GM15510 (cell line): ENCODE data around the gene VAC14.

Source experiments
- POLR2A ChIP-seq: IDR thresholded peaks from 3 replicates; pipeline ENCODE4 v1.6.1; 2011; ENCODE audit warnings: borderline replicate concordance; ENCODE audit not compliant: insufficient read length; ENCODE audit errors: extremely low read depth

The VAC14 gene

DNA sequence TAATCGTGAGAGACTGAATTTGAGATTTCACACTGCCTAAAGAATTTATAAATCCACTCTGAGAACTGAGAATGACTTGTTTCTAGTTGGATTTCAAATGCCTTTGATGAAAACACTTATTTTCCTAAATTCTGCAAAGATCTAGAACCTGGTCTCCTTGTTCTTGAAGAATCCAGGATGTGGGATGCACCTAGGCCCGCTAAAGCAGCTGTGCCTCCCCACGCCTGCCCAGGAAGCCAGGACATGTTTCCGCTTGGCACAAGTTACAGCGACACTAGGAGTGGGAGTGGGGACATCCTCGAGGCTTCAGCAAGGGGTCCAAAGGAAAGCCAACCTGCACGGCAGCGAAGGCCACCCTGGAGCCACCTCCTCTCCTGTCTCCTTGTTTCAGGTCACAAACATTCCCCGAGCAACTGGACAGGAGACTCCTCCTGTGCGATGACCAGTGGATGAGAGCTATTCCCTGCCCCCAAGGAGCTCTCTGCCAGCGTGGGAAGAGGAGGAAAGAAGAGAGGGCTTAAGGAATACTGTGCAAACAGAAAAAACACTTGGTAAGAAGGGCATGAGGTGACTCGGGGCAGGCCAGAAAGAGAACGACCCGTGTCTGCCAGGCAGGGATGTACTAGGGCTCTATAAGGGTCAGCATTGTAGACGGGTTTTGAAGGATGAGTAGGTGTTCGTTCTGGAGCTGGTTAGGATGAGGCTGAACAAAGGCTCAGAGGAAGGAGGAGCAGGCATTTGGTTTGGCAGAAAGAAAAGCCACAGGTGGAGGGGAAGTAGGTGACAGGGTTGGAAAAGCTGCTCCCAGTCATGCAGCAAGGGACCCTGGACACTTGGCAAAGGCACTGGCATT lies 11.1 kb downstream of the VAC14 start:
- no peak for TF ChIP-seq POLR2A

DNA sequence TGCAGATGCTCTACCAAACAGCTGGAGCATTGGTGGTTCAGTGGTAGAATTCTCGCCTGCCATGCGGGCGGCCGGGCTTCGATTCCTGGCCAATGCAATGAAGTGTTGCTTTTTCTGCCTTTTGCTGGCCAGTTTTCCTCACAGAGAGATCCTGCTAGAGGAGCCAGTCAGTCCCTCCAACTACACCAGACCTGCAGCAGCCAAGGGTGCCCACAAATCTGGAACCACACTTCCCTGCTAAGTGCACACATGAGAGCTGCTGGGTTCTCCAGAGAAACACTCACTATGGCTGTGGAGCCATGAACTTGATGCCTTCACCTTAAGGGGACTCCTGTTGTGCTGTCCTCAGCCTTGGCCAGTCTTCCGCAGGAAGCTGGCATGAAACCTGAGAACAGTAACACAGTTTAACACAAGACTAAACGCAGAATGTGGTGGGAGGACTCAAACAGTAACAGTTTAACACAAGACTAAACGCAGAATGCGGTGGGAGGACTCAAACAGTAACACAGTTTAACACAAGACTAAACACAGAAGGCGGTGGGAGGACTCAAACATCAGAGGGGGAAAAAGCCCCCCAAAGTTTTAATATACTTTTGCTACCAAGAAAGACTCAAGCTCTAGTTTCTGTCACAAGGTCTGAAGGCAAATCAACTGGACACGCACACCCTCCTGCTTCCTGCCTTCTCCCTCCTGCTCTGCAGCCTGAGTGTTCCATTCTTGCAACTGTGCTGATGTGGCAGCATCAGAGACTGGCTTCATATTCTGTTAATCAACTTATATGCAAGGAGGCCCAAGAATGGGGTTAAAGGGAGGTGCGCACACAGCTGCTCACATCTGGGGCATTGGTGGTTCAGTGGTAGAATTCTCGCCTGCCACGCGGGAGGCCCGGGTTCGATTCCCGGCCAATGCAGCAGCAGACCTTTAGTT lies 12.0 kb downstream of the VAC14 start:
- no peak for TF ChIP-seq POLR2A

DNA sequence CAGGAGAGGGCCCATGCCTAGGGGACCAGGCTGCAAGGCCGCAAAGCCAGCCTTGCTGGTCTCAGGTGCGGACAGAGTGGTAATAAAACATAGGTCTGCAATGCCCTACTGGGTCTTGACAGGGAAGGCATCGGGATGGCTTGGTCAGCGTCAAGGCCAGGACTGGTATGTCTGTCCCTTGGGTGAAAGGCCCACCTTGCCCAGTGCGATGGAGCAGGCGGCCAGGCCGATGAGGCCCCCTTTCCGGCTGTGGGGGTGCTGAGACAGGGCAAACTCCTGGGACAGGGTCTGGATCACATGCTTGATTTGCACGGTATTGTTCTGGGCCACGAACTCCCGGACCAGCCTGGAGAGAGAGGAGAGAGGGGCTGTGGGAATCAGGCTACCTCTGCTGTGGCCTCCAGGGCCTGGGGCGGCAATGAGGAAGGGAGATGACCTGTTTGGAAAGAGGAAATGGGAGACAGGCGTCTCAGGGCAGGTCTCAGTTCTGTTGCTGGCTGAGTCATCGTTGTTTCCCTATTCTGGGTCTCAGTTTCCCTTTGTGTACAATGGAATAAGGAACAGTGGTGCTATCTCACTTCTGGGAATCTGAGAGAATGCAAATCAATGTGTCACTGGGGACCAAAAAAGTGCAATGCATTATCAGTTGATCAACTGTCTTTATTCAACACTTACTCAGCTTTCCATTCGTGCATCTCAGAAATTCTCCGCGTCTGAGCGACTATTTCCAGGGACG lies 14.8 kb downstream of the VAC14 start:
- no peak for TF ChIP-seq POLR2A

DNA sequence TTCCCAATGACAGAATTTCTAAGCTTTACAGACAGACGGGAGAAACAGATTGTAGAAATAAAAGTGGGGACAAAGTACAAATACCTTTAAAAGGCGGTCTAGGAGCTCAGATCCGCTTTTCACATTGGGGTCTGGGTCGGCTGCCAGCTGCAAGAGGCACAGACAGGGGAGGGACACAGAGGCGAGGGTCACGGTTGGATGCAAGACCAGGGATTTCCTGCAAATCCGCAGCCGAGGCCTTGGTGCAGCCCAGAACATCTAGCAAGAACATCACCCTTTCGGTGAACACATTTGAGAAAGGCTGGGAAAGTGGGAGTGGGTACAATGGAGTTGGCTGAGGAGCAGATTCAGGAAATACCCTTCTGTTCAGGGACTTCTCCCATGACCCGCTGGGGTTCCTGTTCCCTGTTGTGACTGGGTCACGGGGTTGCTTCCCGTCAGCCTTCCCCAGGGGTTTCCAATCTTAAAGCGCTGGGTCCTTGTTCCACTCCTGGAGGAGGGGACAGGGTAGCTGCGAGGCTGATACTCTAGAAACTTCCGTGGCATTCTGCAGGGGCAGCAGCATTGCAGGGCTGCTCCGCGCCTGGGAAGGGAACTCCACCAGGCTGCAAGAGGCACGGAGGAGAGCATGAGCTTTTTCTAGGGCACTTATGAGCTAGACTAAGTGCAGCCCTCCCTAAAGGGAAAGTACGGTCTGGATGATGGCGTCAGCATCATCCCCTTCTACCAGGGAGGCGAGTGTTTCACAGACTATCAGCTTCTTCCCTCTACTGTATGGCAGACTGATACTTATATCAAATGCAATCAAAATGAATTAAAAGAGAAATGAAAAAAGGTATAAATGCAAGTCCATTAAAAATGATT lies 16.0 kb downstream of the VAC14 start:
- TF ChIP-seq POLR2A, result no peak

DNA sequence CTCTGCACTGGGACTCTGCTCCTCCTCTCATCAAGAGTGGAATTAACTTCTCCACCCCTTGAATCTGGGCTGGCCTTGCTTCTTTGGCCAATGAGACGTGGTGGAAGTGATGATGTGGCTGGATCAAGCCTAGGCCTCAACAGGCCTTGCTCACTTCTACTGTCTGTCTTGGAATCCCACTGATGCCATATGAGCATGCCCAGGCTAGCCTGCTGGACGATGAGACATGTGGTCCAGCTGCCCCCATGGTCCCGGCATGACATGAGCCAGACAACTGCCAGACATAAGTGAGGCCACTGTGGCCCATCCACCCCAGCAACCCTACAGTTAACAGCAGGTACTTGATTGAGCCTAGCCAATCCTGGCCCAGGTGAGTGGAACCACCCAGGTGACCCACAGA lies 18.7 kb downstream of the VAC14 start:
- no peak for TF ChIP-seq POLR2A

DNA sequence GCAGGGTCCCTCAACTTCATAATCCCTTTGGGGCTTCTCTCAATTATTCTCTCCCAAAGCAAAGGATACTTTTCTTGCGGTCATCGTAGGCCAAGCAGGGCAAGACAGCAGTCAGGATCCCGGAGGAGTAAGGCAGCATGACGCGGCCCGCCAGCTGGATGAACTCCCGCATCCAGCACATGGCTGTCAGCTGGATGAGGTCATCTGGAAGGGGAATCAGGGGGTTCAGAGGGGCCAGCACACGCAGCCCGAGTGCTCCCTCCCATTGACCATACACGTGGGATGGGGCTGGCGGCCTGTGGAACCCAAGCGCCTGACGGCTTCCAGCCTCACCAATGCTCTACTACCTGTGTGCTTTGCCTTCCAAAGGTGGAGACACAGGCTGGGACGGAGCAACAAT lies 19.2 kb downstream of the VAC14 start:
- no peak for TF ChIP-seq POLR2A

DNA sequence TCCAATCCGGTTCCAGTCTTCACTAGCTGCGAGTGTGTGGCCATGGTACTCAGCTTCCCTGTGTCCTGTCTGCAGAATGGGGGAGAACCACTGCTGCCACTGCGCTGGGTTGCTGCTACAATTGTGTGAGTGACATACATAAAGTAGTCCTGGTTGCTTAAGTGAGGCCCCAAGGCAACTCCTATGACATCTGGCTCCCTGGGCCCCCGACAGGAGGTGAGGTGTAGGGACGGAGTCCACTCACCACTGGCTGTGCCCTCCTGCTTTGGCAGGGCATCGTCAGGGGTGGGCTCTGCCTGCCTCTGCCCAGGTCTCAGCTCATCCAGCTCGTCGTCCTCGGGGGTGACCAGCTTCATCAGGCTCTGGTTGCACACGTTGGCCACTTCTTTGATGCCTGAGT lies 20.4 kb downstream of the VAC14 start:
- no peak for TF ChIP-seq POLR2A

DNA sequence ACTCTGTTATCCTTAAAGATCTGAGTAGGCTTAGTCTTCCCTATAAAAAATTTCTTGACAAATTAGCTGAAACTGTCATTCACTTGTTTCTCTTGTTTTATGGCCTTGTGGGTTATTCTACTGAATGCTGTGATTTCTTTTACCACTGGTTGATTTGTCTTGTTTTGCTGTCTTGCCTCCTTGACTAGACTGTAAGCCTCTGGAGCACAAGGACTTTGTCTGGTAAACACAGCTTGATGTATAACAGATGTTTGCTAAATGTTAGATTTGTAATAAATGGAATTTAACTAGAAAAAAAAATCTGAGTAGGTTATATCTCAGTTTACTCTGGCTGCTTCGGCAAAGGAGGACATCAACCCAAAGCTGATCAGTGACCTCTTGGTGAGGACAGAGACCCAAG lies 21.6 kb downstream of the VAC14 start:
- no peak for TF ChIP-seq POLR2A

DNA sequence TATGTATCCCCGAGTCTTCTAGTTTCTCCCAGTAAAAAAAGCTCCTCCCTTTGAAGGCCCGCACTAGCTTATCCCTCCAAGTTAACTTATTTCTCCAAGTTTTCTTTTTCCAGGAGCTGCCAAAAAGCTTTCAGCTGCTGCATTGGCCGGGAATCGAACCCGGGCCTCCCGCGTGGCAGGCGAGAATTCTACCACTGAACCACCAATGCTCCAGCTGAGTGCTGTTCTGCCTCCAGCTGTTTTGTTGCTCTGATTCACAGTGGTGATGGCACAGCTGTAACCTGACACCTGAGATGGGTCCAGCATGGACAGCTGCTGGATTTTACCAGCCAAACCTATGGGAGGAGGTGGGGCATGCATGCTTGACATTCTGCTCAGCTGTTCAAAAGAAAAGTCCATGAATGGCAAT lies 22.1 kb downstream of the VAC14 start:
- no peak for TF ChIP-seq POLR2A

DNA sequence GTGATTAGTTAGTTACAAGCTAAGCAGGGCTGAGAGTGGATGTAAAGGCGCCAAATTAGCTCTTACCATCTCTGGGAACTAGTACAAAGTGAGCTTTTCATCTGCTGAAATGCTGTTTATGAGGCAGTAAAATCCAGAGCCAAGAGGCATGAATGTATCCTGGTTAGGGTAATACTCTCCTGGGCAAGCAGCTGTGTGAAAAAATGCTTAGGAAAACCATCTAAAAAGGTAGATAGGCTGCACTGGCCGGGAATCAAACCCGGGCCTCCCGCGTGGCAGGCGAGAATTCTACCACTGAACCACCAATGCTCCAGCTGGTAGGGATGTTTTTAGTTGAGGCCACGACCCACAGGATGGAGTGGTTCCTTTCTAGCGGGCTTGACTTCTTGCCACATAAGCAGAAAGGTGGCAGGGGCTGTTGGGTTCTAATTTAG lies 23.0 kb downstream of the VAC14 start:
- TF ChIP-seq POLR2A, result no peak

DNA sequence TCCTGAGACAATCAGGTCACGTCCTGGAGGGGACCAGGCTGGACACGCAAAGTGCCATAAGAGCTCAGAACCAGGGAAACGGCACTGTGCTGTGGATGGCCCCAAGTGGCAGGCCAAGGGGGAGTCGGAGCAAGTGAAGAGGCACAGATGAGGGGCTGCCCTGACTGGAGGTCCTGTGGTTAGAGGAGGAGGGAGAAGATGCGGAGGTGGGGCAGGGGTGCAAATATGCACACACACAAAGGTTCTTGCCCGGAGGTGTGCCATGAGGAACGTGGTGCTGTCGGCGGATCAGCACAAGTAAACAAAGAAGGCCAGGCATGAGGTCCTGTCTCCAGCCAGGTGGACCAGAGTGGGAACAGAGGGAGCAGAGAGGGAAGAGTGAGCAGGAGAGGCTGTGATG lies 23.5 kb downstream of the VAC14 start:
- no peak for TF ChIP-seq POLR2A

DNA sequence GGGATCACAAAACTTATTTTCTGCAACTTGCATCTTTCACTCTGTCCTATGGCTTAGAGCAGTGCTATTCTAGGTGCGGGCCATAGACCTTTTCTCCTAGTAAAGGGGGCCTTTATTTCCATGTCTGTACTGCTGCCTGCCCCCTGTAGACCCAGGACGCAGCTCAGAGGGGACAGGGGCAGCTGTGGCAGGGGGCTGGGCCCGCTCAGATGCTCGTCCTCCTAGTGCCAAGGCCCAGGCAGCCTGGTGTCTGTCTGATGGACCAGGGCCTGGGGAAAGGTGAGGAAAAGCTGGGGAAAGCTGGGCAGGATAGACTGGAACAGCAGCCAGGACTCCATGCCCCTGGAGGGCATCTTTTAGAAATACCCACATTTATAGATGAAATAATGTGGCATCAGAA lies 25.6 kb downstream of the VAC14 start:
- TF ChIP-seq POLR2A, result no peak

DNA sequence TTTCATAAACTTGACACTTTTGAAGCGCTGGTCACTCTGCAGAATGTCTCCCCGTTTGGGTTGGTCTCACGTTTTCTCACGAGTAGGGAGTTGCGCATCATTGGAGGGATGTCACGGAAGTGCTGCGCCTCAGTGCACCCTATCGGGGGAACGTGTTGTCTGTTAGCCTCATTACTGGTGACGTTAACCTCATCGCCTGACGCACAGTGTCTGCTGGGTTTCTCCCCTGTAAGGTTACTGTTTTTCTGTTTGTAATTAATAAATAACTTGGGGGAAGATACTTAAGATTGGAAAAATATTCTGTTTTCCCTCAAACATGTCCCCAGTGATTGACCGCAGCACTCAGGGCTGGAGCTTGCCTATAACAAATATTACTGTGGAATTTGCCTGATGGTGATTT lies 26.7 kb downstream of the VAC14 start:
- TF ChIP-seq POLR2A, result no peak

DNA sequence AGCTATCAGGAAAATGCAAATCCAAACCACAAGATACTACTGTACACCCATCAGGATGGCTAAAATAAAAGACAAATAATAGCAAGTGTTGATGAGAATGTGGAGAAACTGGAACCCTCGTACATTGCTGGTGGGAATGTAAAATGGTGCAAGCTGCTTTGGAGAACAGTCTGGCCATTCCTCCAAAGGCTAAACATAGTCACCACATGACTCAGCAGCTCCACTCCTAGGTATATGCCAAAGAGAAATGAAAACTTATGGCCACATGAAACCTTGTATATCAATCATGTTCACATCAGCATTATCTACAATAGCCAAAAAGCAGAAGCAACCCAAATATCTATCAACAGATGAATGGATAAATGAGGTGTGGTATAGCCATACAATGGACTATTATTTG lies 28.5 kb downstream of the VAC14 start:
- TF ChIP-seq POLR2A, result no peak

DNA sequence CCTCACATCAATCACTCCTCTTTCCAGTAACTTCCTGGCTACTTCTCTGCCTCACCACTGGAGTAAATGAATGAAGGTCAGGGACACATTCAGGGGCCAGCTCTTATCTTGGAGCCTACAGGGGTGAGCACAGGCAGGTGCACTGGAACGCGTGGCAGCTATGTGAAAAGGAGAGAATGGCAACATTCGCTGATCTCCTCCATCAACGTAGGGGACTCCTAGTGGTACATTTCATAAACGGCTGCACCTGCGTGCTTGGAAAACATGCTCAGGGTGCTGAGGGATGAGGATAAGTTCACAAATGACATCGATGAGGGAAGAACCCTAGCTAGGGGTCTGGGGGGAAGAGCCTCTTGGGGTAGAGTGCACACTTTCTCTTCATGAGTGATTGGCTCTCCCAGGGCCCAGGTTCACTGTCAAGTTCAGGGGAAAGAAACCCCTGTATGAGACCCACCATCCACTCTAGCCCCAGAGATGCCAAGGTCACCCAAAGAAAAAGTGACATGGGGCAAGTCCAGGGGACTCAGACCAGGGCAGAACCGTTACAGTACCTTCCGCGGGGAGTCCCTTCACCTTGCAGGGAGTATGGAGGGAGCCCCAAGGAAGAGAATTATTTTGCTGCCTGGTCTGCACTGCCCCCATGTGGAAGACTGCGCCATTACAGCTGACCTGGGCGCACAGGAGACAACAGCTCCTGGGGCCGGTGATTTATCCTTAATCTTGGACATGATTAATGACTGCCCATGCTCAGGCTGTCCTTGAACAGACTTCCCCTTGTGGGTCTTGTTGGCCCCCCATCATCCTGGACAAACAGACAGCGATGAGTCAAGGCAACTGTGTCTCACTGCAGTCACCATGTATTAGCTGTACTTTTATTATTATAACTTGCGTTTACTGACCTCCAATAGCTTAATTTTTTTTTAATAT lies 30.1 kb downstream of the VAC14 start:
- TF ChIP-seq POLR2A, result no peak
